HG02642 (cell line): ENCODE results near the gene AHRR.
"Not testable (repeated sequence)": the region's sequence is repeated elsewhere in the genome, so short reads cannot be mapped to it uniquely, and the experiment has no call there.

Experiments
- ATAC-seq: cut with Tn5 transposase; IDR thresholded peaks from one replicate; pipeline ENCODE4 v1.9.1; 2021; ENCODE audit warnings: mild to moderate bottlenecking; ENCODE audit not compliant: unreplicated experiment, poor library complexity

AHRR gene

GRCh38 chr5:305050-305449, 16.5 kb upstream of the AHRR start:
- ATAC-seq: no peak

DNA sequence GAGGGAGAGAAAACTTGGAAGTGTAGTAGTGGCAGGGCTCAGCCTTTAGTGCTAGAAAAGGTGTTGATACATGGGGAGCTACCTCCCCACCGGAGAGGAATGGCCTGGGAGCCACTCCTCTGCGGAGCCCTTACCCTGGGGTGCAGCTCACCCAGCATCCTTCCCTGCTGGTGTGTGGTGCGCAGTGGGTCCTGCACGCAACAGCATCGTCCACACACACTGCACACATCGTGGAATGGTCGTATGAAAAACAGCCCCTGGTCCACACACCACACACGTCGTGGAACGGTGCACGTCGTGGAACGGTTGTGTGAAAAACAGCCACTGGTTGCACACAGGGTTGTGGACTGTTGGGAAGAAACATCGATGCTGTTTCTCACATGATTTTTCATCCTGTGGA, 16.1 kb upstream of the AHRR start:
- no peak for ATAC-seq

DNA sequence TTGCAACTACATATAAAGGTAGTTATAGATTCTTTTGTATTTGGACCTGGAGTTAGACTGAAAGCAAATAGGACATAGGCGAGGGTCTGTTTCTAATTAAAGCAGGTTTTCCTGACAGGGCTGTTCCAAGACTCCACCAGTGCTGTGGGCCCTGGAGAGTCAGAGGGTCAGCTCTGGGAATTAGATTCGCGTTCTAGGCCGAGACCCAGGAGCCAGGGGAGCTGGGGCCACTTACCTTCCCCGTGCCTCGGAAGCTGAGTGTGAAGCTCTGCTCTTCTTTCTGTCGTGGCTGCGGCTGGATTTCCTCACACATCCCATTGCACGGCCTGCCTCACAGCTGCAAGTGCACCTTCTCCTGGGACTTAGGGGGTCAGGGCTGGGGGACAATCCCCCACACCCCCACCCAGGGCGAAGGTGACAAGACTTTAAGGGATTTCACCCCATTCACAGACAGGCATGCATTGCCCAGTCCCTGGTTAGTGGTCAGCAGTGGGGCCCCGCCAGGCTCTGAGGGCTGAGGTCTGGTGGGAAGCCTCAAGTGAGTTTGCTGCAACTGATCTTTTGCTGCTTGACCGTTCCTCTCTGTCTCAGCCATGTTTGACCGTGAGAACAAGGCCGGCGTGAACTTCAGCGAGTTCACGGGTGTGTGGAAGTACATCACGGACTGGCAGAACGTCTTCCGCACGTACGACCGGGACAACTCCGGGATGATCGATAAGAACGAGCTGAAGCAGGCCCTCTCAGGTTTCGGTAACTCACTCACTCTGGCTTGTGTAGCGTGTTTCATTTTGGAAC, 15.3 kb upstream of the AHRR start:
- ATAC-seq: no peak

DNA sequence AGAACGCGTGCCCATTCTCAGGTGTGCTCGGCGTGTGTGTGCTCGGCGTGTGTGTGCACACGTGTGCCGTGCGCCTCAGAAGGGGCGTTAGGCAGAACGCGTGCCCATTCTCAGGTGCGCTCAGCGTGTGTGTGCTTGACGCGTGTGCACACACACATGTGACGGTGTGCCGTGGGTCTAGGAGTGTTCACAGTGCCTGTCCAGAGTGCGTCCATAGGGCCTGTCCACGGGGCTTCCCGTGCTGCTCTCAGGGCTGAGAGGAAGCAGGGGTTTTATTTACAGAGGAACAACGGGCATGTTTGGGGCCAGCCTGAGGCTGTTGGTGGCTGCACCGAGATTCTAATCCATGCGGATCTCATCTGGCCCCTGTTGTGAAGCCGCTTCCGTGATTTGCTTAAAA, 14.2 kb upstream of the AHRR start:
- ATAC-seq: no peak

GRCh38 chr5:307794-308579, 13.5 kb upstream of the AHRR start:
- ATAC-seq: no peak

DNA sequence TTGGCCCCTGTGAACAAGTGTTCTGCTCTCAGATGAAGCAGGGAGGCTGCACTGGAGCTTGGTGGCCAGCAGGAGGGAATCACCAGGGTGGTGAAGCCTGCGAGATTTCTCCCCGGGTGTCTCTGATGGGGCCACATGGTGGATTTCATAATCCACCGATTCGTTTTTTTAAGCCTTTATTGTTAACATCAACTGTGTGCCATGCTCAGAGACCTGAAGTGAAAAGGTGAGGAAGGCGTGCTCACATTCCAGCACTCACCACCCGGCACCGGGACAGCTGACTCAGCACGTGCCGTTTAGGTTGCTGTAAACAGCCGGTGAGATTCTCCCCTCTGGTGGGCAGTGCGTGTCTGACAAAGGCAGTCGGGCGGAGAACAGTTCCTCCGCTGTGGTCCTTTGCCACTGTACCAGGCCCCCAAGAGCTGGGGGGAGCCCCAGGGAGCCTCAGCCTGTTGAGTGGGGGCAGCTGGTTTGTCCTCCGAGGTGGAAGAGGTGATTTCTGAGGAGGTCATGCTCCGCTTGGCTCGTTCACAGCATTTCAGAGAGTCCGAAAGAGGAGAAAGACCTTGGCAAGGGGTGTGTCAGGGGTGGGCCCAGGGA, 12.7 kb upstream of the AHRR start:
- ATAC-seq: no peak

GRCh38 chr5:309831-310230, 11.7 kb upstream of the AHRR start:
- not testable (repeated sequence) for ATAC-seq

DNA sequence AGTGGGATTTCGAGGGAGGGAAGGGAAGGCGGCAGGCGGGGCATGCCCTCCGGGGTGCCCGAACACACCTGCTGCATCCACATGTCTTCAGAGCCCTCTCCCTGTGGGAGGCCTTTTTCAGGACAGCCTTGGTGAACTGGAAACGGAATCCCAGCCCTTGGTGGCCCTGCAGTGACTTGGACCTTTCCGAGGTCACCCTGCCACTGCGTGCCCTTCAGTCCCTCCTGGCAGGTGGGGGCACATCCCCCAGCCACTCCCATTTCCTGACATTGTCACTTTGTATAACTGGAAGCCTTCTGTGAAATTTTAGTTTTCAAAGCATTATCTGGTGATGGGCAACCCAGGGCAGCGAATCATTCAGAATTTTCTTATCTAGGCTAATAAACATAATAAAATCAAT, 11.0 kb upstream of the AHRR start:
- ATAC-seq: no peak

DNA sequence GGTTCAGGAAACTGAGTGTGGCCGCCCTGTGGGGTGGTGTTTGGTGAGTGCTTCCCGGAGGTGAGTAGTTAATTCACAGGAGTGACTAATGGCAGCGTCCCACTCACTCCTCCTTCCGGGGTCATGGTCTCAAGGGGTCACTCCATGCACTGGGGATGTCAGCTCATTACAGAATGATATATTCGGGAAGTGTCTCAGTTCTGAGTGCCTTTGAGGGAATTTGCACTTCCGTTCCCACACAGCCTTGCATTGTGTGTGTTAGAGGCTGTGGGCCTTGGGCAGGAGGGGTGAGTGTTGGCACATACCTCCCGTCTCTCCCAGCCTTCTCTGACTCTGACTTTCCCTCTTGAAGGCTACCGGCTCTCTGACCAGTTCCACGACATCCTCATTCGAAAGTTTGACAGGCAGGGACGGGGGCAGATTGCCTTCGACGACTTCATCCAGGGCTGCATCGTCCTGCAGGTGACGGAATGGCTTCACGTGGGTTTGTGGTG, 10.5 kb upstream of the AHRR start:
- no peak for ATAC-seq

- no peak for ATAC-seq
These were observed 9.6 kb upstream of the AHRR start for GRCh38 chr5:311963-312362.

- ATAC-seq: no peak
These were observed 8.7 kb upstream of the AHRR start for GRCh38 chr5:312845-313244.

DNA sequence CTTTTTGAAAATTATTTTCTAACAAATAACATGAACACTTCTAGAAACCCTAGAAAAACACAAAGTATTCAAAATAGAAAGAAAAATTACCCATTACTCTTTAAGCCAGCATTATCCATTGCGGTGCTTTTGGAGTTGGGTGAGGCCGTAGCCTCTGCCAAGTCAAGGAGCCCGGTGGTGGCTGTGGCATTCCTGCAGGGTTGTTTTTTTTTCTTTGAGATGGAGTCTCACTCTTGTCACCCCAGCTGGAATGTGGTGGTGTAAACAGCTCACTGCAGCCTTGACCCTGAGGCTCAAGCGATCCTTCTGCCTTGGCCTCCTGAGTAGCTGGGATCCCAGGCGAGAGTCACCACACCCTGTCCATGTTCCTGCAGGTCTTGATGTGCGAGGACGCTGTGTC, 8.2 kb upstream of the AHRR start:
- ATAC-seq: no peak

GRCh38 chr5:313806-314376, 7.6 kb upstream of the AHRR start:
- no peak for ATAC-seq

GRCh38 chr5:314676-315487, 6.6 kb upstream of the AHRR start:
- ATAC-seq: no peak

DNA sequence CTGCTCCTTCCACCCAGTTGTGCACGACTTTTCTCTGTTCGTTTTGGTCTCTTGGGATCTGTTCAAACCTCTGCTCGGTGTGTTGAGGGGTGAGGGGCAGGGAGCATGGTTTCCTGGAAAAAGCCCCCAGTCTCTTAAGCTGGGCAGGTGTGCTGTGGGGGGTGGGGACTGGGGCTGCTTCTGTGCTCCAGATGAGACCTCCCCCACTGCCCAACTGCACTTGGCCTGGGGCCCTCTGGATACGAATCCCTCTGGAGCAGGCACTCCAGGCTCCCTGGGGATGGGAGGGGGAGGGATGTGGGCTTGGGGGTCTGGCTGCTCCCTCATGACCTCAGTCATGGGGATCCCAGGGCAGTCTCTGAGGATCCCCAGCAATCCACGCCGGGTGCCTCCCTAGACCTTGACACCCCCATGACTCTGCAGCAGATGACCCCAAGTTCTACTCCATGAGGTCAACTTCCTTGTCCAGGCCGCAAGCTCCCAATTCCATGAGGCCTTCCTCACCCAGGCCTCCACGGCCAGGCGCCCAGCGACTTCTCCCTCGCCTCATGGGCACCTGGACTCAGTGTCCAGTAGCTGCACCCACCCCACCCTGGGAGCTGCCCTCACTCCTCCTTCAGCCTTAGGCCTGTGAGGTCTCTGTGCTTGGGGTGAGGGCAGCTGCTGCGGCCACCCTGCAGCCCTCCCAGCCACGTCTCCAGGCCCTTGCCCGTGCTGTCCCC, 5.9 kb upstream of the AHRR start:
- ATAC-seq: no peak

DNA sequence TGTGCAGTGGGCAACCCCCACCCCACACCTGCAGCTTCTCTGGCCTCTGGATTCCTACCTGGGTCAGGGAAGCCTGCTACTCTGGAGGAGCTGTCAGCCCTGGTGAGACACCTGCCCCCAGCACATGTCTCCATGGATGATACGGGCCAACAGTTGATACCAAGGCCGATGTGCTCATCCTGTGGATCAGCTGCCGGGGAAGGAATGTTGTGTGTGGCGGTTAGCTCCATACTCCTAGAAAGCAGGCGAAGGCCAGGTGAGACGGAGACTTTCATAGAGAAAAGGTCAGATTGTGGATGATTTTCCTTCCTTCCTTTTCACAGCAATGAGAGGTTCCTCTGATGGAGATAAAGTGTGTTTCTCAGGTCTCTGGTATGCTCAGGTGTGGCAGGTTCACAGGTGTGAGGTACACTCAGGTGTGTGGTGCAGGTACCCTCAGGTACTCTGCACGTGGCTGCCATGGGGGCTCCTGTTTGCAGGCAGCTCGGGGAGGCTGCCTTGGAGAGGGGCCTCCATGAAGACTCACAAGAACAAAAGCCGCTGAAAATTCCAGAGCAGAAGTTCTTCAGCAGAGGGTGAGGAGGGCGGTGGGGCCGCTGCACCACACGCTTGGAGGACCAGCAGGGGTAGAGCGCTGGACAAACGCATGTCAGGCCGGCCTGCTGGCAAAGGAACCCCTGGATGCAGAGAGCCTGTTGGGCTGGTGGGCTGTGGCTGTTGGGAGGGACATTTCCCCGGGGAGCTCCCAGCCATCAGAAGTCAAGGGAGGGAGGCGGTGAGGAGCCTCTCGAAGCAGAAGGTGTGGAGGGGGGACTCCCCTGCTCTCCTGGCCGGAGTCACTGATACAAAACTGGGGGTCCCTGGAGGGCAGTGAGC, 5.1 kb upstream of the AHRR start:
- peak; percentile 24 for ATAC-seq

GRCh38 chr5:317086-317811, 4.3 kb upstream of the AHRR start:
- ATAC-seq: peak; percentile 73

DNA sequence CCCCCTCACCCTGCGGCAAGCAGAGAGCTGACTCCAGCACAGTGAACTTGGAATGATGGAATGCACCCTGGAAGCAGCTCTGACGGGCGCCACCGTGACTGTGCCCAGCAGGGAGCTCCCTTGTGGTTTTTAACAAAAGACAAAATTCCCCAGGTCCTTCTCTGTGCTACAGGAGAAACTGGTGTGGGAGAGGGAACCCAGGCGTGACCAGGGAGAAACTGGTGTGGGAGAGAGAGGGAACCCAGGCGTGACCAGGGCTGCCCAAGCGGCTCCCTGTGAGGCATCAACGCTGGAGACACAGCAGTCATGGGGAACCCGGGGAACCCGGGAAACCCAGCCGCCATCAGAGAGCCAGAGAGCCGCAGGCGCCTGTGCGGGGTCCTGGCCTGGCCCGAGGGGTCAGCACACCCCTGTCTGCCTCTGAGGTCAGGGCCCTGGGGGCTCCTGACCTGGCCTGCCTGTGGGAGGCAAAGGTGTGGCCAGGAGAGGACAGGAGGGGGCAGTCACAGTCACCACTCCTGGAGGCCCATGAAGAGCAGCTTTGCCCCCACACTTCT, 3.1 kb upstream of the AHRR start:
- ATAC-seq: no peak
